GM23338 (cell line): ENCODE measurements around the gene RPS19. TPM values are rescaled to one million over a fixed set of nuclear protein-coding genes. Genes with fewer than 3 reads are reported as not detected.
A peak's percentile ranks its signal among the peaks of the same experiment; 100 is the strongest.

ENCODE experiments used
- ATAC-seq: fragments of 200-7000 bp; cut with Tn5 transposase; 3 replicates; pipeline ENCODE4 v1.9.1; 2020
- DNase-seq: peaks from one replicate; pipeline ENCODE4 v3.0.0-alpha.2; 2015; ENCODE audit warnings: low spot score
- H2AFZ ChIP-seq: fragments of 200-600 bp; sonication (generic); 2 replicates; pipeline ENCODE4 v1.8.0; 2016; ENCODE audit warnings: antibody characterized with exemption, mild to moderate bottlenecking, moderate library complexity
- H3F3A ChIP-seq: fragments of 200-600 bp; sonication (generic); replicated peaks from 2 replicates; pipeline ENCODE4 v1.8.0; 2017; ENCODE audit warnings: antibody characterized with exemption, mixed run types, low read depth
- H3K27ac ChIP-seq: fragments of 200-600 bp; sonication (generic); 2 replicates; pipeline ENCODE4 v1.6.1; 2016; ENCODE audit warnings: low read depth
- H3K27me3 ChIP-seq: fragments of 200-600 bp; sonication (generic); 2 replicates; pipeline ENCODE4 v1.8.0; 2016; ENCODE audit warnings: mild to moderate bottlenecking, mixed run types, moderate library complexity; ENCODE audit not compliant: insufficient read depth
- H3K36me3 ChIP-seq: fragments of 200-600 bp; sonication (generic); 2 replicates; pipeline ENCODE4 v1.8.0; 2016; ENCODE audit warnings: mild to moderate bottlenecking; ENCODE audit not compliant: insufficient read depth
- H3K4me1 ChIP-seq: fragments of 200-600 bp; sonication (generic); 2 replicates; pipeline ENCODE4 v1.8.0; 2016; ENCODE audit warnings: mild to moderate bottlenecking, moderate library complexity; ENCODE audit not compliant: insufficient read depth
- H3K4me2 ChIP-seq: fragments of 200-600 bp; sonication (generic); 2 replicates; pipeline ENCODE4 v1.7.1; 2017; ENCODE audit warnings: mixed run types
- H3K4me3 ChIP-seq: fragments of 200-600 bp; sonication (generic); 2 replicates; pipeline ENCODE4 v1.6.1; 2016; ENCODE audit warnings: mixed run types
- H3K79me2 ChIP-seq: fragments of 200-600 bp; sonication (generic); replicated peaks from 2 replicates; pipeline ENCODE4 v1.8.0; 2017; ENCODE audit warnings: mild to moderate bottlenecking; ENCODE audit not compliant: insufficient read depth
- H3K9me2 ChIP-seq: fragments of 200-600 bp; sonication (generic); 2 replicates; pipeline ENCODE4 v1.8.0; 2017; ENCODE audit not compliant: insufficient read depth
- H4K20me1 ChIP-seq: fragments of 200-600 bp; sonication (generic); replicated peaks from 2 replicates; pipeline ENCODE4 v1.8.0; 2017; ENCODE audit warnings: mild to moderate bottlenecking; ENCODE audit not compliant: insufficient read depth
- H3K27ac Mint-ChIP-seq: 2 replicates; pipeline ENCODE4 v1.8.0; 2020; ENCODE audit warnings: inconsistent platforms, mild to moderate bottlenecking, moderate library complexity, mixed read lengths
- H3K27me3 Mint-ChIP-seq: 3 replicates; pipeline ENCODE4 v1.8.0; 2022; ENCODE audit warnings: low read depth, mild to moderate bottlenecking, moderate library complexity, mixed read lengths, inconsistent platforms; ENCODE audit not compliant: insufficient read depth, poor library complexity
- H3K36me3 Mint-ChIP-seq: 3 replicates; pipeline ENCODE4 v1.8.0; 2021; ENCODE audit warnings: low read depth, mild to moderate bottlenecking, inconsistent platforms, moderate library complexity, mixed read lengths
- H3K4me1 Mint-ChIP-seq: 3 replicates; pipeline ENCODE4 v1.8.0; 2020; ENCODE audit warnings: mild to moderate bottlenecking, inconsistent platforms, mixed read lengths
- H3K4me3 Mint-ChIP-seq: 3 replicates; pipeline ENCODE4 v1.8.0; 2021; ENCODE audit warnings: moderate library complexity, mild to moderate bottlenecking, inconsistent platforms, mixed read lengths
- H3K9me3 Mint-ChIP-seq: 3 replicates; pipeline ENCODE4 v1.8.0; 2020; ENCODE audit warnings: moderate library complexity, mild to moderate bottlenecking, inconsistent platforms, mixed read lengths
- EZH2 ChIP-seq: fragments of 200-600 bp; sonication (generic); IDR thresholded peaks from one replicate; pipeline ENCODE4 v1.8.0; 2017; ENCODE audit warnings: antibody characterized with exemption, mild to moderate bottlenecking, low read depth; ENCODE audit not compliant: unreplicated experiment
- POLR2AphosphoS5 ChIP-seq: IDR thresholded peaks from 2 replicates; pipeline ENCODE4 v1.6.1; 2016; ENCODE audit warnings: antibody characterized with exemption, low read depth
- STAT1 ChIP-seq: IDR thresholded peaks from one replicate; pipeline ENCODE4 v1.6.1; 2016; ENCODE audit warnings: antibody characterized with exemption; ENCODE audit not compliant: unreplicated experiment
- ZNF462 ChIP-seq: fragments of 250-450 bp; sonication (Bioruptor Pico); IDR thresholded peaks from 2 replicates; pipeline ENCODE4 v1.5.0; 2020; ENCODE audit warnings: mild to moderate bottlenecking, moderate library complexity
- polyA plus RNA-seq: library from polyadenylated mRNA; unstranded; fragments of >200 nt; fragmentation: Nextera tagmentation; extraction: Ambion mirVana; gene quantifications from 2 replicates; pipeline ENCODE4 v1.2.1, GENCODE V29; 2016
- total RNA-seq: library from RNA; depleted of rRNA; stranded (reverse); fragments of >200 nt; shearing (Covaris generic); gene quantifications from 2 replicates; pipeline ENCODE4 v1.2.3, GENCODE V29; 2014
- TF ChIP-seq, protein P1 (sequence below): IDR thresholded peaks from one replicate; pipeline ENCODE4 v1.6.1; 2018; ENCODE audit warnings: antibody characterized with exemption; ENCODE audit not compliant: unreplicated experiment
- TF ChIP-seq, protein P2 (sequence below), 2 experiments: fragments of 200-600 bp in 1 of 2; sonication (generic) in 1 of 2; conservative IDR thresholded peaks; 2 replicates each; pipeline versions ENCODE4 v1.5.1 to v1.6.1; 2016 to 2017; ENCODE audit warnings: antibody characterized with exemption in 2 of 2, low read depth in 2 of 2, mild to moderate bottlenecking in 2 of 2, moderate library complexity in 1 of 2

RPS19 gene
- total and polyA plus RNA-seq, 2 experiments from 2014 or later = 1,798 to 4,073 TPM

DNA sequence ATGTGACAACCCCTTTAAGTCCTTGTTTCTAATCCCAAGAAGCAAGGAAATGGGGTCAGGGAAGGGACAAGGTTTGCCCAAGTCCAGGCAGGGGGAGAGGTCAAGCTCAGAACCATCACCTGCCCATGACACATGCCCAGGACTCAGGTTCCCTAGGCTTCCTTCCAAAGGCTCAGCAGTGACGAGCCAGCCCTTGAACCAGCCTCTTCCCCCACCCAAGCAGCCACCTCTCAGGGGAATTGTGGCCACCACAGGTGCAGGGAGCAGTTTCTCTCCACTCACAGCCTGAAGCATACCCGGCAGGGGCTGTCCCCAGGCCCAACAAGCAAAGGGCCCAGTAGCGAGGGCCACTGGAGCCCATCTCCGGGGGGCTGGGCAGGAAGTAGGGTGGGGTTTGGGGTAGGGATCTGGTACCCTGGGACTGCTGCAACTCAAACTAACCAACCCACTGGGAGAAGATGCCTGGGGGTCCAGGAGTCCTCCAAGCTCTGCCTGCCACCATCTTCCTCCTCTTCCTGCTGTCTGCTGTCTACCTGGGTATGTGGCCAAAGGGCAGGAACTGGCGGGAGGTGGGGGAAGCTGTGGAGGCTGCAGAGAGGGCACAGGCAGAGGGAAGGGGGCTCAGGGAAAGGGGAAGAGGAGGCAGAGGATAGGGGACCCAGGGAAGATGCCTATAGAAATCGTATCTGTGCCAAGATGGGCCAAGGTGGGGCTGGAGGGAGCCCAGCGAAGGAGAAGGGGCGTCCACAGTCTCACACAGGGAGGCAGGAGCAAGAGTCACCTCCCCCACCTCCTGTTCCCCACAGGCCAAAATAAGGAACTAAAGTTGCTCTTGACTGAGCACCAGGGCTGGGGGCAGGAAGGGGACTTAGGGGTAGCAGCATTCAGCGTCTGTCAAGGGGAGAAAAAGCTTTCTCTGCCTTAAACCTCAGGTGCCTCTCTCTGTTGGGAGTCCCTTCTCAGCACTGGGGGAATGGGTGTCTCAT, 17.1 kb downstream of the RPS19 start, which contains the start of gene CD79A:
TSS of gene CD79A (plus strand) at position 433 of the 986 bp plus-strand sequence. CDS start at position 459, 26 bp downstream.
- H3K4me1 Mint-ChIP-seq = peaks cover 12% of the 10 kb centered on the region
- H3K36me3 ChIP-seq = no peaks in the 10 kb centered on the region
- H3K4me3 ChIP-seq = no peak within 1 kb of the TSS
- ATAC-seq (no peak), DNase-seq (no peak)
- no peaks in the 10 kb centered on the region for H3K36me3 Mint-ChIP-seq
- 0 out of 2 replicates have a peak within 1 kb of the TSS, but pooled peaks have one; percentile 63 for H2AFZ ChIP-seq
- TF ChIP-seq EZH2 = no peak
- no peak for TF ChIP-seq STAT1
- TF ChIP-seq, protein P1, sequence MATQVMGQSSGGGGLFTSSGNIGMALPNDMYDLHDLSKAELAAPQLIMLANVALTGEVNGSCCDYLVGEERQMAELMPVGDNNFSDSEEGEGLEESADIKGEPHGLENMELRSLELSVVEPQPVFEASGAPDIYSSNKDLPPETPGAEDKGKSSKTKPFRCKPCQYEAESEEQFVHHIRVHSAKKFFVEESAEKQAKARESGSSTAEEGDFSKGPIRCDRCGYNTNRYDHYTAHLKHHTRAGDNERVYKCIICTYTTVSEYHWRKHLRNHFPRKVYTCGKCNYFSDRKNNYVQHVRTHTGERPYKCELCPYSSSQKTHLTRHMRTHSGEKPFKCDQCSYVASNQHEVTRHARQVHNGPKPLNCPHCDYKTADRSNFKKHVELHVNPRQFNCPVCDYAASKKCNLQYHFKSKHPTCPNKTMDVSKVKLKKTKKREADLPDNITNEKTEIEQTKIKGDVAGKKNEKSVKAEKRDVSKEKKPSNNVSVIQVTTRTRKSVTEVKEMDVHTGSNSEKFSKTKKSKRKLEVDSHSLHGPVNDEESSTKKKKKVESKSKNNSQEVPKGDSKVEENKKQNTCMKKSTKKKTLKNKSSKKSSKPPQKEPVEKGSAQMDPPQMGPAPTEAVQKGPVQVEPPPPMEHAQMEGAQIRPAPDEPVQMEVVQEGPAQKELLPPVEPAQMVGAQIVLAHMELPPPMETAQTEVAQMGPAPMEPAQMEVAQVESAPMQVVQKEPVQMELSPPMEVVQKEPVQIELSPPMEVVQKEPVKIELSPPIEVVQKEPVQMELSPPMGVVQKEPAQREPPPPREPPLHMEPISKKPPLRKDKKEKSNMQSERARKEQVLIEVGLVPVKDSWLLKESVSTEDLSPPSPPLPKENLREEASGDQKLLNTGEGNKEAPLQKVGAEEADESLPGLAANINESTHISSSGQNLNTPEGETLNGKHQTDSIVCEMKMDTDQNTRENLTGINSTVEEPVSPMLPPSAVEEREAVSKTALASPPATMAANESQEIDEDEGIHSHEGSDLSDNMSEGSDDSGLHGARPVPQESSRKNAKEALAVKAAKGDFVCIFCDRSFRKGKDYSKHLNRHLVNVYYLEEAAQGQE = no peak
- TF ChIP-seq, protein P2, sequence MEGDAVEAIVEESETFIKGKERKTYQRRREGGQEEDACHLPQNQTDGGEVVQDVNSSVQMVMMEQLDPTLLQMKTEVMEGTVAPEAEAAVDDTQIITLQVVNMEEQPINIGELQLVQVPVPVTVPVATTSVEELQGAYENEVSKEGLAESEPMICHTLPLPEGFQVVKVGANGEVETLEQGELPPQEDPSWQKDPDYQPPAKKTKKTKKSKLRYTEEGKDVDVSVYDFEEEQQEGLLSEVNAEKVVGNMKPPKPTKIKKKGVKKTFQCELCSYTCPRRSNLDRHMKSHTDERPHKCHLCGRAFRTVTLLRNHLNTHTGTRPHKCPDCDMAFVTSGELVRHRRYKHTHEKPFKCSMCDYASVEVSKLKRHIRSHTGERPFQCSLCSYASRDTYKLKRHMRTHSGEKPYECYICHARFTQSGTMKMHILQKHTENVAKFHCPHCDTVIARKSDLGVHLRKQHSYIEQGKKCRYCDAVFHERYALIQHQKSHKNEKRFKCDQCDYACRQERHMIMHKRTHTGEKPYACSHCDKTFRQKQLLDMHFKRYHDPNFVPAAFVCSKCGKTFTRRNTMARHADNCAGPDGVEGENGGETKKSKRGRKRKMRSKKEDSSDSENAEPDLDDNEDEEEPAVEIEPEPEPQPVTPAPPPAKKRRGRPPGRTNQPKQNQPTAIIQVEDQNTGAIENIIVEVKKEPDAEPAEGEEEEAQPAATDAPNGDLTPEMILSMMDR (conservative IDR thresholded peaks at IDR 0.05; ENCODE audit: low read depth in 2 of 2) = no peak
- TF ChIP-seq ZNF462 (CRISPR knock-in tag) = no peak
- no peak for TF ChIP-seq POLR2AphosphoS5
- H3K9me3 Mint-ChIP-seq = no peaks in the 10 kb centered on the region
- no peak within 1 kb of the TSS for H3K4me3 Mint-ChIP-seq
- H3K9me2 ChIP-seq = no peaks in the 10 kb centered on the region
- H3K27ac ChIP-seq = no peak within 1 kb of the TSS
- H3K27ac Mint-ChIP-seq = no peak within 1 kb of the TSS
- H4K20me1 ChIP-seq = peaks cover 4% of the 10 kb centered on the region; the same call in 1 of the 2 replicates
- peaks cover 9% of the 10 kb centered on the region for H3F3A ChIP-seq
- peaks cover under 1% of the 10 kb centered on the region; the same call in 1 of the 2 replicates for H3K4me1 ChIP-seq
- H3K4me2 ChIP-seq = no peak within 1 kb of the TSS
- no peaks in the 10 kb centered on the region for H3K79me2 ChIP-seq
- peaks cover 14% of the 10 kb centered on the region for H3K27me3 ChIP-seq
- H3K27me3 Mint-ChIP-seq = peaks cover 29% of the 10 kb centered on the region
